GM18951 (cell line): Measurements from ENCODE around the gene COL9A3.

Source experiments
- POLR2A ChIP-seq: IDR thresholded peaks from 4 replicates; pipeline ENCODE4 v1.6.1; 2011; ENCODE audit warnings: mild to moderate bottlenecking; ENCODE audit not compliant: insufficient read length, insufficient read depth; ENCODE audit errors: extremely low read depth
- in situ Hi-C: fragments of 300-500 bp; cut with MboI; formaldehyde crosslinking; loops from one replicate; pipeline ENCODE4 v1.12.0; 2022; ENCODE audit warnings: low sequenced_read_pairs, mixed read lengths, inconsistent platforms; ENCODE audit not compliant: unreplicated experiment

Gene COL9A3

DNA sequence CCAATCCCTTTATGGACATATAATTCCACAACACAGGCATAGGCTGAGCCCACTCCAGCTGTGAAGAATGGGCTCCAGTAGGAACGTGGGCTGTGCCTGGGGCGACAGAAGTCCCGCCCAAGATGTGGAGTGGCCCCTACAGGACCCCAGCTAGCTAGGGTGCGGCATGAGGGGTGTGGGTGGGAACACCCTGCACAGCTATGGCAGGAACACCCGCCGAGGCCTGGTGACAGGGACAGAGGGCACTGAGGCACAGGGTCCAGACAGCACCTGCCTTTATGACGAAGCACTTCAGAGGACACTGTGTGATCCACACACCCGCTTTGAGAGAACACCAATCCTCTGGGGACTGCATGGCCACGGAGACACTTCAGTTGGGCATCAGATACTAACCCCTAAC is 73.0 kb downstream of the COL9A3 start:
- in situ Hi-C loops, result no loop called here
- TF ChIP-seq POLR2A, result no peak

DNA sequence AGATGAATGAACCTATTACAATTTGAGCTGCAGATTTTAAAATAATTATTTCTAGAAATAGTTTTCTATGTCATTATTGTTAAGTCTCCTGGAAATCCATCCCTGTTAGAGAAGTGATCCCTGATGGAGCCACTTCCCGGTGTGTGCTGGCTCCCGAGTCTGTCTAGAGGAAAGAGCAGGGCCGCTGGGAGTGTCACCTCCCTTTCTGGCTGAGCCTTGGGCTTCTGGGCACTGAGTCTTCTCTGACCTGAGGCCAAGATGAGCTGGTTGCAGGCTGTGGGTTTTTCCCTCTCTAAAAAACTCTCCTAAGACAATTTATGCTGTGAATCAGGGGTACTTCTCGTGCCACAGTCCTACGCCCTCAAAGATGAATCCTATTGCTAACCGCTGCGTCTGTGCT is 73.6 kb downstream of the COL9A3 start:
- in situ Hi-C loops, result no loop called here
- TF ChIP-seq POLR2A, result no peak
